Activated naive CD4-positive, alpha-beta T cell treated with anti-CD3 and anti-CD28 coated beads, Interleukin-2, amount 50 U/mL, for 16 hours (primary cell): ENCODE results near the gene FAM117A.
A peak's percentile ranks its signal among the peaks of the same experiment; 100 is the strongest.
"Not testable (repeated sequence)": the region's sequence is repeated elsewhere in the genome, so short reads cannot be mapped to it uniquely, and the experiment has no call there.

Experiments
- DNase-seq: peaks from one replicate; pipeline ENCODE4 v3.0.0-alpha.2; 2020

Gene FAM117A

DNA sequence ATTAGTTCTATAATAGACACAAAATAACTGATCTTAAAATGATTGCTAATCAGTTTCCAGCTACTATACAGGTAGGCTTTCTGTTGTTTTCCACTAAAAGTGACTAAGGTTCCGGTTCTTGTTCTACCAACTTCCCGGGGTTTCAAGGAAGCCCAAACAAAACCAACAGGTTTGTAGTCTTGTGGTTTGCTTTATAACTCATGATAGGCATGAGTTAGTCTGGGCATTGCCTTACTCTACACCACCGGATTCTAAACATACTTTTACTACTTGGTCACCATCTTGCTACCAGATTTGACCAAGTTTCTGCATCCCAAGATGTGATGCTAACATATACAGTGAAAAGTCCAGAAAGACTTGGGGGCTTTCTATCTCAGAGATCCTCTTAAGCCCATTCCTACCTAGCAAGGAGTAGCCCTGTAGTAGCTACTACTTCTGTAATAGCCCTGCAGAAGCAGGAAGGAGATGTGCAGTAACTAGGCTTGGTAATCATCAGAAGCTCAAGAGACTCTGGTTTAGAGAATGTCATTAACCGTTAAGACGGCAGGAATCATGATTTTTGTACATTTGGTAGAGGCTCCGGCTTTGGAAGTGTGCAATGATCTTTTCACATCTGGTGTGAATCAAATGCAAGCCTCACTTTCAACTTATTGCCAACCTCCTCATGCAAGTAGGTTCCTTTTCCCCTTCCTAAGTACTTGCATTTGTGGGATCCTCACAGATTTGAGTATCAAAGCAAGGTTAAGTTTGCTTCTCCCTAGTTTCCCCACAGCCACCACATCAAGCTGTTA lies 1.6 kb downstream of the FAM117A start:
- DNase-seq = no peak

GRCh38 chr17:49760932-49761558 lies 2.9 kb downstream of the FAM117A start:
- no peak for DNase-seq

GRCh38 chr17:49760296-49760695 lies 3.6 kb downstream of the FAM117A start:
- DNase-seq = no peak

DNA sequence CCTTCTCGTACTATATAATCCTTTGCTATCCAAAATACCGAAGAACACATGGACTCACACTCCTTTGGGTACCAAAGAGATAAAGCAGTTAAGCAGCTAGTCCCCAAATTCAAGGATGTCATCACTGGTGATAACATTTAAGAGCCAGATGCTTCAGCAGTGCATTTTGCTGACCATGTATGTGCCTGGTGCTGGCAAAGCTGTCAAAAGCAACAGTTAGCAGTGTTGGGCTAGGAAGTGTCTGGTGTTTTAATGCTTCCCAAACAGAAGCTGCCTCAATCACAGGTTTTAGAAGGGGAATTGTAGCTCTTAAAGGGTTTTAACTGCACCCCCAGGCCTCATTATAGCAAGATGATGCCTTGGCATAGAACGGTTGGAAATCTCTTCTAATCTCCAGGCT lies 4.7 kb downstream of the FAM117A start:
- no peak for DNase-seq

DNA sequence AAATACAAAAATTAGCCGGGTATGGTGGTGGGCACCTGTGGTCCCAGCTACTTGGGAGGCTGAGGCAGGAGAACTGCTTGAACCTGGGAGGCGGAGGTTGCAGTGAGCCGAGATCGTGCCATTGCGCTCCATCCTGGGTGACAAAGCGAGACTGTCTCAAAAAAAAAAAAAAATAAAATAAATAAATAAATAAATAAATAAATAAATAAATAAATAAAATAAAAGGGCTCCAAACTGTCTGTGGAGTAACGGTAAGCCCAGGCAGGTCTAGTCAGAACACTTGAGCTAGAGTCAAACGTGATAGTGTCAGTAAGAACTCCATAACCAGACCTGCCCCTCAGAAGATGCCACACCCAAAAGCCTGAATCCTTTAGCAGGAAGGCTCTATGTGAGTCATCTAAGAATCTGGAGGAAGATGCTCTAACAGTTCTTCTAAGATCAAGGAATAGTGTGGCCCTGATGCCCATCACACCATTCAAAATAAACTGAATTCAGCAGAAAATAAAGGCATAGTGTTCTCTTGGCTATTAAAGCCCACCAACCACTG lies 5.4 kb downstream of the FAM117A start:
- DNase-seq = not testable (repeated sequence)

- DNase-seq = no peak
Measured at GRCh38 chr17:49757151-49757777, 6.7 kb downstream of the FAM117A start.

DNA sequence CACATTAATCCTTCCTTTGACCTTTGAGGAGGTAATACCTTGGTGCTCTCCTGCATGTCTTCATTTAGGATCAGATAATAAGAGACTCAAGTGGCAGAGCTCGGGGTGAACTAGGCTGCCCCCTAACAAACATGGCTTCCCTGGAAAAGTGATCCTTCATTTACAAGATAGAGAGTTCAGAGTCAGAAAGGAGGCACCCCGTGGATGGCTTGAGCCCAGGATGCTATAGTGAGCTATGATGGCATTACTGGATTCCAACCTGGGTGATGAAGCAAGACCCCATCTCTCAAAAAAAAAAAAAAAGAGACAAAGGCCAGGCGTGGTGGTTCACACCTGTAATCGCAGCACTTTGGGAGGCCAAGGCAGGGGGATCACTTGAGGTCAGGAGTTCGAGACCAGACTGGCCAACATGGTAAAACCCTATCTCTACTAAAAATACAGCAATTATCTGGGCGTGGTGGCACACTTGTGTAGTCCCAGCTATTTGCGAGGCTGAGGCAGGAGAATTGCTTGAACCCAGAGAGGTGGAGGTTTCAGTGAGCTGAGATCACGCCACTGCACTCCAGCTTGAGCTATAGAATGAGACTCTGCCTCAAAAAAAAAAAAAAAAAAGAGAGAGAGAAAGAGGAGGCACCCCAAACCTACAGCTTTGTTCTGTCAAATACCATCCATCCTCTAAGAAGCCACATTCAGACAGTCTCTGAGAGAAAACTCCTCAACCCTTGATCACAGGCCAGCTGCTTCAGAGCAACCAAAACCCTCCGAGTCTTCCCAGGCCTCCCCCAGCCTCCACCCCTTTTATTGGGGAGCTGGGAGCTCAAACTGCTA lies 7.4 kb downstream of the FAM117A start:
- DNase-seq = no peak

- DNase-seq = no peak
Measured at GRCh38 chr17:49755663-49756283, 8.2 kb downstream of the FAM117A start.

DNA sequence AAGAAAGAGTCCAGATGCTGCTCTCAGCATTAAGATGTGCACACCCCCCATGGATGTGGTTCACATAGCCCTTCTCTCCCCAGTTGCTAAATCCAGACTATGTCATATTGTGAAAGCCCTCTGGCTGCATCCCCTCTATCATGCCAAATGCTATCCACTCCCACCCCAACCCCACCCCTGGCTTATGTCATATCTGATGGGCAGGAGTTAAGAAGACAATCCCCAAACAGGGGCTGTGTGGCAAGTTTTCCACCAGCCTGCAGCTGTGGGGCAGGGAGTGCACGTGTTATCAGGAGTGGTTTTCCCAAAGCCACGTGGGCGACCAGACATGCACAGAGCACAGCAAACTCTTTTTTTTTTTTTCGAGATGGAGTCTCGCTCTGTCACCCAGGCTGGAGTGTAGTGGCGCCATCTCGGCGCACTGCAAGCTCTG lies 10.0 kb downstream of the FAM117A start:
- DNase-seq = no peak

- DNase-seq = no peak
Measured at GRCh38 chr17:49752508-49752907, 11.4 kb downstream of the FAM117A start.

- no peak for DNase-seq
Measured at GRCh38 chr17:49749730-49750129, 14.2 kb downstream of the FAM117A start.

DNA sequence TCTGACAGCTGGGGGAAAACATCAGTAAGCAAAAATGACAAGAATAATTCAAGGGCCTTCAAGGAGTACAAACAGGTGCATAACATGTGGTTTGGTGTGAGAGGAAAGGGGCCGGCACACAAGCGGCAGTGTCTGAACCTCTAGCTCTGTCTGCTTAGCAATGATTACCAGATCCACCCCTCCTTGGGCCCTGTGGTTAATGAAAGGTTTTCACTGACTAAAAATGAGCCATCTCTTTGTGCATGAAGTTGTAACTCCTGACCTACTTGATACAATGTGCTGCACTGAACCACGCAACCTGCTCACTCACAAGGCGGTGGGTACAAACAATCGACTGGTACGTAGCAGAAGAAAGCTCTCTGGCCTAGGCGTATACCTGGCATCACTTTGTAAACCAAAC lies 15.1 kb downstream of the FAM117A start:
- DNase-seq = peak; percentile 52

GRCh38 chr17:49748223-49748622 lies 15.7 kb downstream of the FAM117A start:
- DNase-seq = no peak

- no peak for DNase-seq
Measured at GRCh38 chr17:49747632-49748031, 16.3 kb downstream of the FAM117A start.

GRCh38 chr17:49746791-49747490 lies 17.0 kb downstream of the FAM117A start:
- no peak for DNase-seq

- no peak for DNase-seq
Measured at GRCh38 chr17:49745175-49746139, 18.5 kb downstream of the FAM117A start.

GRCh38 chr17:49742166-49742638 lies 21.7 kb downstream of the FAM117A start:
- no peak for DNase-seq

GRCh38 chr17:49741692-49742076 lies 22.2 kb downstream of the FAM117A start:
- no peak for DNase-seq

GRCh38 chr17:49741009-49741691 lies 22.8 kb downstream of the FAM117A start:
- DNase-seq = no peak
